H9 (cell line): ENCODE results near the gene CCDC88C. TPM values are rescaled to one million over a fixed set of nuclear protein-coding genes. Genes with fewer than 3 reads are reported as not detected.

Experiments
- DNase-seq: peaks from one replicate; pipeline ENCODE4 v3.0.0-alpha.2; 2017
- H2AFZ ChIP-seq: one replicate; pipeline ENCODE4 v1.6.1; 2013; ENCODE audit warnings: mild to moderate bottlenecking, low read length, control low read depth, moderate library complexity
- H2AK5ac ChIP-seq: 2 replicates; pipeline ENCODE4 v1.6.1; 2013; ENCODE audit warnings: low read length, control low read depth, mixed read lengths; ENCODE audit not compliant: insufficient read length
- H2BK120ac ChIP-seq: one replicate; pipeline ENCODE4 v1.6.1; 2013; ENCODE audit warnings: low read depth, mild to moderate bottlenecking, low read length, control low read depth, inconsistent platforms; ENCODE audit not compliant: poor library complexity, severe bottlenecking
- H2BK12ac ChIP-seq: 2 replicates; pipeline ENCODE4 v1.6.1; 2013; ENCODE audit warnings: low read length, control low read depth, mixed read lengths, low read depth; ENCODE audit not compliant: insufficient read length
- H2BK15ac ChIP-seq: 2 replicates; pipeline ENCODE4 v1.6.1; 2013; ENCODE audit warnings: low read depth, low read length, control low read depth
- H2BK20ac ChIP-seq: one replicate; pipeline ENCODE4 v1.6.1; 2013; ENCODE audit warnings: low read depth, mild to moderate bottlenecking, low read length, control low read depth, inconsistent platforms; ENCODE audit not compliant: poor library complexity, severe bottlenecking
- H2BK5ac ChIP-seq: 2 replicates; pipeline ENCODE4 v1.6.1; 2013; ENCODE audit warnings: low read length, control low read depth, mixed read lengths; ENCODE audit not compliant: insufficient read length
- H3K14ac ChIP-seq: 2 replicates; pipeline ENCODE4 v1.6.1; 2013; ENCODE audit warnings: low read length, control low read depth; ENCODE audit not compliant: insufficient read depth
- H3K18ac ChIP-seq: 2 replicates; pipeline ENCODE4 v1.6.1; 2013; ENCODE audit warnings: low read depth, mild to moderate bottlenecking, mixed read lengths, low read length, control low read depth; ENCODE audit not compliant: insufficient read length
- H3K23ac ChIP-seq: 2 replicates; pipeline ENCODE4 v1.6.1; 2013; ENCODE audit warnings: low read length, control low read depth, mixed read lengths, low read depth; ENCODE audit not compliant: insufficient read length
- H3K23me2 ChIP-seq: 2 replicates; pipeline ENCODE4 v1.6.1; 2013; ENCODE audit warnings: low read depth, mild to moderate bottlenecking, mixed read lengths, low read length, control low read depth; ENCODE audit not compliant: insufficient read length, poor library complexity, severe bottlenecking
- H3K27ac ChIP-seq: 2 replicates; pipeline ENCODE4 v1.5.1; 2013; ENCODE audit warnings: low read length, control low read depth, mixed read lengths, low read depth; ENCODE audit not compliant: insufficient read length
- H3K27me3 ChIP-seq: 2 replicates; pipeline ENCODE4 v1.6.1; 2013; ENCODE audit warnings: low read length, control low read depth, inconsistent platforms; ENCODE audit not compliant: insufficient read depth
- H3K4ac ChIP-seq: 2 replicates; pipeline ENCODE4 v1.6.1; 2013; ENCODE audit warnings: low read depth, mild to moderate bottlenecking, control low read depth, inconsistent platforms, low read length, moderate library complexity
- H3K4me1 ChIP-seq: 2 replicates; pipeline ENCODE4 v1.6.1; 2013; ENCODE audit warnings: low read length, control low read depth, inconsistent platforms; ENCODE audit not compliant: insufficient read depth
- H3K4me2 ChIP-seq: 2 replicates; pipeline ENCODE4 v1.6.1; 2013; ENCODE audit warnings: low read length, control low read depth, mixed read lengths; ENCODE audit not compliant: insufficient read length, insufficient read depth
- H3K56ac ChIP-seq: 2 replicates; pipeline ENCODE4 v1.6.1; 2013; ENCODE audit warnings: low read depth, mild to moderate bottlenecking, mixed read lengths, low read length, control low read depth; ENCODE audit not compliant: insufficient read length
- H3K79me1 ChIP-seq: 2 replicates; pipeline ENCODE4 v1.6.1; 2013; ENCODE audit warnings: low read depth, mild to moderate bottlenecking, moderate library complexity, low read length, control low read depth, inconsistent platforms; ENCODE audit not compliant: insufficient read depth, poor library complexity, severe bottlenecking
- H3K79me2 ChIP-seq: 2 replicates; pipeline ENCODE4 v1.6.1; 2013; ENCODE audit warnings: low read length, control low read depth, inconsistent platforms; ENCODE audit not compliant: insufficient read depth
- H3K9ac ChIP-seq: 2 replicates; pipeline ENCODE4 v1.6.1; 2013; ENCODE audit warnings: low read length, control low read depth, mixed read lengths; ENCODE audit not compliant: insufficient read length; ENCODE audit errors: extremely low read depth
- H3K9me3 ChIP-seq: one replicate; pipeline ENCODE4 v1.6.1; 2013; ENCODE audit warnings: low read depth, low read length, inconsistent platforms; ENCODE audit not compliant: control insufficient read depth
- H3T11ph ChIP-seq: one replicate; pipeline ENCODE4 v1.6.1; 2013; ENCODE audit warnings: mild to moderate bottlenecking, low read length, control low read depth, inconsistent platforms
- H4K20me1 ChIP-seq: one replicate; pipeline ENCODE4 v1.6.1; 2013; ENCODE audit not compliant: control insufficient read depth, insufficient read length, insufficient read depth
- H4K5ac ChIP-seq: 2 replicates; pipeline ENCODE4 v1.6.1; 2013; ENCODE audit warnings: low read depth, mild to moderate bottlenecking, mixed read lengths, low read length, control low read depth; ENCODE audit not compliant: insufficient read length
- H4K8ac ChIP-seq: replicated peaks from 2 replicates; pipeline ENCODE4 v1.6.1; 2013; ENCODE audit warnings: low read length, control low read depth, mixed read lengths, low read depth; ENCODE audit not compliant: insufficient read length
- H4K91ac ChIP-seq: 2 replicates; pipeline ENCODE4 v1.6.1; 2013; ENCODE audit warnings: low read depth, mild to moderate bottlenecking, moderate library complexity, mixed read lengths, low read length, control low read depth; ENCODE audit not compliant: insufficient read length
- H3K27ac Mint-ChIP-seq, 3 experiments: 2 replicates in 2 of 3; 3 replicates in 1 of 3; pipeline ENCODE4 v1.8.0; 2020 to 2021; ENCODE audit warnings: mixed read lengths in 3 of 3, mild to moderate bottlenecking in 1 of 3, moderate library complexity in 1 of 3
- H3K27me3 Mint-ChIP-seq: 2 replicates; pipeline ENCODE4 v1.8.0; 2021; ENCODE audit warnings: low read depth, mild to moderate bottlenecking, moderate library complexity, mixed read lengths
- H3K36me3 Mint-ChIP-seq, 3 experiments: 2 replicates in 2 of 3; 3 replicates in 1 of 3; pipeline ENCODE4 v1.8.0; 2020 to 2021; ENCODE audit warnings: low read depth in 3 of 3, mixed read lengths in 3 of 3; ENCODE audit not compliant: insufficient read depth in 1 of 3
- H3K4me1 Mint-ChIP-seq, 2 experiments: 2 replicates each; pipeline ENCODE4 v1.8.0; 2020; ENCODE audit warnings: mixed read lengths in 2 of 2
- H3K4me3 Mint-ChIP-seq, 2 experiments: 2 replicates in 1 of 2; 3 replicates in 1 of 2; pipeline ENCODE4 v1.8.0; 2020 to 2021; ENCODE audit warnings: mild to moderate bottlenecking in 2 of 2, mixed read lengths in 2 of 2, moderate library complexity in 1 of 2
- H3K9me3 Mint-ChIP-seq, 2 experiments: 2 replicates in 1 of 2; 3 replicates in 1 of 2; pipeline ENCODE4 v1.8.0; 2020; ENCODE audit warnings: mild to moderate bottlenecking in 2 of 2, mixed read lengths in 2 of 2, moderate library complexity in 1 of 2
- WGBS: extraction: QIAGEN DNeasy Blood & Tissue Kit; methylation state at CpG from one replicate; pipeline ENCODE4 v1.1.7; 2013; ENCODE audit warnings: missing lambda C conversion rate, low lambda C conversion rate, mixed read lengths; ENCODE audit not compliant: insufficient read length; ENCODE audit errors: extremely low coverage; 5-methylcytosine and 5-hydroxymethylcytosine counted together
- total RNA-seq: library from RNA; stranded (reverse); gene quantifications from 2 replicates; pipeline ENCODE4 v1.2.1, GENCODE V29; 2021
- TF ChIP-seq, protein P1 (sequence below): fragments of 200-600 bp; sonication (generic); conservative IDR thresholded peaks from 3 replicates; pipeline ENCODE4 v1.8.0; 2021; ENCODE audit warnings: antibody characterized with exemption, mild to moderate bottlenecking

The CCDC88C gene
- total RNA-seq, 1 experiment from 2014 or later: 52.4 TPM

DNA sequence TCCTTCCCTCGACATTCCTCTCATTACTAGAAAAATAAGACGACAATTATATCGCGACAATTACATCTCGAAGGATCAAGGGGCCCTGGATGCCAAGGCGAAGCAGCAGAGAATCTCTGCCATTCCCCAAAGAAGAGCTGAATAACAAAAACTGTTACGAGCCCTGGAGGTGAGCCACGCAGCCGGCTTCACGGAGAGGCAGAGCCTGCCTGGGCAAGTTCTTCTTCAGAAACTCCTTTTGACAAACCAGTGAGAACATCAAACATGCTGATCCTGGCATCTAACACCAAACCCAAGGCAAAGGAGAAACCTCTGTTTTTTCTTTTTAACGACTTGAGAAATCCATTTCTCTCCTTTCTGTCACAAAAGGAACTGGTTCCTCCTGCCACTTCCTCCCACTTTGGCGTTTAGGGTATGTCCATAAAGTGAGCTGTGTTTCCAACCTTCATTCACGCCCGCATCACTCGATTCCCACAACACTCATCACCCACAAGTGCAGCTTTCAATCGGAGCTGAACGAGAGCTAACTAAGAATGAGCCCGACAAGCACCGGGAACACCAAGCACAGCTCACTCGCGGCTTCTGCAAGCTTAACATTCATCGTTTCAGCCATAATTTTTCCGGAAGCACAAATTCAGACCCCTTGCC, 21.5 kb downstream of the CCDC88C start:
- no peak overlapping the region for H3T11ph ChIP-seq
- no peak overlapping the region for H3K9ac ChIP-seq
- no peak overlapping the region for H4K5ac ChIP-seq
- H3K9me3 ChIP-seq: no peaks in the 10 kb centered on the region
- no peak overlapping the region for H3K56ac ChIP-seq
- no peak overlapping the region; the same call in 1 of the 2 replicates for H3K14ac ChIP-seq
- H3K27me3 Mint-ChIP-seq: no peaks in the 10 kb centered on the region
- H2BK20ac ChIP-seq: no peak overlapping the region
- peak overlapping the region; percentile 89 to 91 (median 91) for H3K27ac Mint-ChIP-seq
- no peak overlapping the region for H3K4ac ChIP-seq
- H3K36me3 Mint-ChIP-seq: peaks cover 0 to 3% (median 0%) of the 10 kb centered on the region in 3 experiments; a peak in 3 of 7 replicates
- H3K9me3 Mint-ChIP-seq: no peaks in the 10 kb centered on the region; a peak in 2 of 5 replicates
- H3K4me1 Mint-ChIP-seq: peaks cover 85 to 88% of the 10 kb centered on the region in 2 experiments
- H2BK120ac ChIP-seq: no peak overlapping the region
- H4K8ac ChIP-seq: no peak overlapping the region
- H3K79me1 ChIP-seq: peaks cover 5% of the 10 kb centered on the region
- no peak overlapping the region for H2BK12ac ChIP-seq
- peak overlapping the region; percentile 35 for H3K18ac ChIP-seq
- peak overlapping the region; percentile 49 for H3K27ac ChIP-seq
- 100% methylated on average over 4 of the region's 23 CpGs for WGBS
- no peak overlapping the region; a peak in 2 of 5 replicates for H3K4me3 Mint-ChIP-seq
- H3K23me2 ChIP-seq: peaks cover 3% of the 10 kb centered on the region
- no peaks in the 10 kb centered on the region for H4K20me1 ChIP-seq
- DNase-seq: no peak
- H3K4me2 ChIP-seq: peak overlapping the region; percentile 0
- TF ChIP-seq, protein P1, sequence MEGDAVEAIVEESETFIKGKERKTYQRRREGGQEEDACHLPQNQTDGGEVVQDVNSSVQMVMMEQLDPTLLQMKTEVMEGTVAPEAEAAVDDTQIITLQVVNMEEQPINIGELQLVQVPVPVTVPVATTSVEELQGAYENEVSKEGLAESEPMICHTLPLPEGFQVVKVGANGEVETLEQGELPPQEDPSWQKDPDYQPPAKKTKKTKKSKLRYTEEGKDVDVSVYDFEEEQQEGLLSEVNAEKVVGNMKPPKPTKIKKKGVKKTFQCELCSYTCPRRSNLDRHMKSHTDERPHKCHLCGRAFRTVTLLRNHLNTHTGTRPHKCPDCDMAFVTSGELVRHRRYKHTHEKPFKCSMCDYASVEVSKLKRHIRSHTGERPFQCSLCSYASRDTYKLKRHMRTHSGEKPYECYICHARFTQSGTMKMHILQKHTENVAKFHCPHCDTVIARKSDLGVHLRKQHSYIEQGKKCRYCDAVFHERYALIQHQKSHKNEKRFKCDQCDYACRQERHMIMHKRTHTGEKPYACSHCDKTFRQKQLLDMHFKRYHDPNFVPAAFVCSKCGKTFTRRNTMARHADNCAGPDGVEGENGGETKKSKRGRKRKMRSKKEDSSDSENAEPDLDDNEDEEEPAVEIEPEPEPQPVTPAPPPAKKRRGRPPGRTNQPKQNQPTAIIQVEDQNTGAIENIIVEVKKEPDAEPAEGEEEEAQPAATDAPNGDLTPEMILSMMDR: no peak
- no peak overlapping the region for H4K91ac ChIP-seq
- no peaks in the 10 kb centered on the region for H3K27me3 ChIP-seq
- H3K23ac ChIP-seq: no peak overlapping the region
- H2AK5ac ChIP-seq: no peak overlapping the region
- peaks cover 39% of the 10 kb centered on the region for H3K4me1 ChIP-seq
- H3K79me2 ChIP-seq: peaks cover 8% of the 10 kb centered on the region; the same call in 1 of the 2 replicates
- H2BK5ac ChIP-seq: no peak overlapping the region
- H2BK15ac ChIP-seq: no peak overlapping the region
- no peak overlapping the region for H2AFZ ChIP-seq
